HCT116 (cell line): Measurements from ENCODE around the gene ZNF276. TPM values are rescaled to one million over a fixed set of nuclear protein-coding genes. Genes with fewer than 3 reads are reported as not detected.

Experiments used
- ATAC-seq: fragments of 200-7000 bp; cut with Tn5 transposase; 2 replicates; pipeline ENCODE4 v1.9.1; 2020; ENCODE audit warnings: mild to moderate bottlenecking, moderate library complexity
- BruUV-seq: library from RNA; stranded (reverse); fragments of 400-500 nt; replicated peaks from 2 replicates; lab custom pipeline; 2021; lab: Mats Ljungman, UMichigan
- CTCF ChIA-PET: fragments of 300-600 bp; sonication (Branson Sonifier 250); formaldehyde crosslinking; loops from one replicate; lab custom pipeline; 2021; ENCODE audit warnings: antibody characterized with exemption; lab: Charles Lee
- POLR2A ChIA-PET: fragments of 300-600, 350-600 bp; sonication (Branson Sonifier 250); formaldehyde crosslinking; loops from one replicate; lab custom pipeline; 2021; ENCODE audit warnings: antibody characterized with exemption; lab: Charles Lee
- RAD21 ChIA-PET, 2 experiments: fragments of 300-600 bp; sonication (Branson Sonifier 250); formaldehyde crosslinking; loops; one replicate each; lab custom pipeline; 2023; ENCODE audit warnings: low total read pairs in 2 of 2; ENCODE audit not compliant: uncharacterized antibody in 2 of 2, unreplicated experiment in 2 of 2, low non-redundant PET in 1 of 2; lab: Charles Lee
- DNase-seq: peaks from one replicate; pipeline ENCODE4 v3.0.0-alpha.2; 2010; ENCODE audit warnings: low read depth, low spot score
- H2AFZ ChIP-seq: fragments of 200-600 bp; shearing (Covaris generic), sonication (generic); 2 replicates; pipeline ENCODE4 v1.6.1; 2017; ENCODE audit warnings: low read depth, mixed run types, mixed read lengths, antibody characterized with exemption, low read length; ENCODE audit not compliant: poor library complexity, severe bottlenecking
- H3K27ac ChIP-seq: 2 replicates; pipeline ENCODE4 v1.5.1; 2012; ENCODE audit warnings: low read depth, low read length
- H3K27me3 ChIP-seq: fragments of 200-600 bp; sonication (generic); 2 replicates; pipeline ENCODE4 v1.6.1; 2016; ENCODE audit warnings: mixed run types, low read length, mixed read lengths; ENCODE audit not compliant: insufficient read depth
- H3K36me3 ChIP-seq, 2 experiments: fragments of 200-500 bp in 1 of 2; fragments of 200-600 bp in 1 of 2; sonication (Bioruptor generic) in 1 of 2; sonication (generic) in 1 of 2; 2 replicates each; pipeline versions ENCODE4 v1.5.1 to v1.6.1; 2014 to 2016; ENCODE audit warnings: low read length in 2 of 2, inconsistent platforms in 1 of 2, mixed read lengths in 1 of 2, mixed run types in 1 of 2; ENCODE audit not compliant: insufficient read depth in 2 of 2, control insufficient read depth in 1 of 2
- H3K4me1 ChIP-seq, 2 experiments: fragments of 200-600 bp in 1 of 2; sonication (generic) in 1 of 2; 2 replicates each; pipeline versions ENCODE4 v1.5.1 to v1.6.1; 2012 to 2017; ENCODE audit warnings: low read length in 2 of 2, inconsistent platforms in 1 of 2, mild to moderate bottlenecking in 1 of 2, mixed read lengths in 1 of 2, mixed run types in 1 of 2, moderate library complexity in 1 of 2; ENCODE audit not compliant: insufficient read depth in 2 of 2, control insufficient read depth in 1 of 2
- H3K4me2 ChIP-seq: fragments of 200-600 bp; sonication (generic); 2 replicates; pipeline ENCODE4 v1.6.1; 2017; ENCODE audit warnings: mixed run types, low read length, mixed read lengths
- H3K4me3 ChIP-seq, 2 experiments: fragments of 200-600 bp in 1 of 2; sonication (generic) in 1 of 2; replicated peaks in 1 of 2; 2 replicates each; pipeline ENCODE4 v1.5.1; 2011 to 2016; ENCODE audit warnings: low read length in 2 of 2, control low read depth in 1 of 2, low read depth in 1 of 2, mild to moderate bottlenecking in 1 of 2, mixed read lengths in 1 of 2, mixed run types in 1 of 2
- H3K79me2 ChIP-seq: fragments of 200-600 bp; sonication (generic); 2 replicates; pipeline ENCODE4 v1.6.1; 2017; ENCODE audit warnings: mild to moderate bottlenecking, mixed run types, low read length, moderate library complexity, mixed read lengths; ENCODE audit not compliant: insufficient read depth
- H3K9ac ChIP-seq: fragments of 200-600 bp; sonication (generic); 2 replicates; pipeline ENCODE4 v1.6.1; 2016; ENCODE audit warnings: low read length, mixed read lengths
- H3K9me2 ChIP-seq: fragments of 200-600 bp; sonication (generic), shearing (Covaris generic); 2 replicates; pipeline ENCODE4 v1.6.1; 2017; ENCODE audit warnings: mixed run types, mild to moderate bottlenecking, moderate library complexity; ENCODE audit not compliant: insufficient read depth
- H3K9me3 ChIP-seq, 2 experiments: fragments of 200-500 bp in 1 of 2; fragments of 200-600 bp in 1 of 2; sonication (Bioruptor generic) in 1 of 2; sonication (generic) in 1 of 2; 2 replicates each; pipeline ENCODE4 v1.6.1; 2014 to 2017; ENCODE audit warnings: low read length in 2 of 2, mixed read lengths in 2 of 2, inconsistent platforms in 1 of 2, low read depth in 1 of 2, mild to moderate bottlenecking in 1 of 2, mixed run types in 1 of 2, moderate library complexity in 1 of 2; ENCODE audit not compliant: control insufficient read depth in 1 of 2, insufficient read depth in 1 of 2
- H4K20me1 ChIP-seq: fragments of 200-600 bp; sonication (generic), shearing (Covaris generic); 2 replicates; pipeline ENCODE4 v1.6.1; 2017; ENCODE audit warnings: mixed run types, mild to moderate bottlenecking, moderate library complexity; ENCODE audit not compliant: insufficient read depth
- CEBPB ChIP-seq: IDR thresholded peaks from 2 replicates; pipeline ENCODE4 v1.6.1; 2012; ENCODE audit warnings: low read depth
- EGR1 ChIP-seq: IDR thresholded peaks from 2 replicates; pipeline ENCODE4 v1.6.1; 2012; ENCODE audit warnings: low read depth
- POLR2AphosphoS5 ChIP-seq: IDR thresholded peaks from 2 replicates; pipeline ENCODE4 v1.6.1; 2011; ENCODE audit warnings: mild to moderate bottlenecking, low read depth, low read length, moderate library complexity
- SP1 ChIP-seq: IDR thresholded peaks from 2 replicates; pipeline ENCODE4 v1.6.1; 2012; ENCODE audit warnings: low read depth
- TCF7L2 ChIP-seq: IDR thresholded peaks from 2 replicates; pipeline ENCODE4 v1.7.0; 2011; ENCODE audit warnings: borderline replicate concordance, inconsistent platforms; ENCODE audit not compliant: insufficient read depth, insufficient read length; ENCODE audit errors: extremely low read depth
- YY1 ChIP-seq: IDR thresholded peaks from 2 replicates; pipeline ENCODE4 v1.6.1; 2011; ENCODE audit warnings: low read length, low read depth, moderate library complexity, mild to moderate bottlenecking; ENCODE audit not compliant: insufficient replicate concordance; ENCODE audit errors: extremely low read depth
- ZFX ChIP-seq: fragments of 450-650 bp; IDR thresholded peaks from 2 replicates; pipeline ENCODE4 v1.6.1; 2017
- ZNF274 ChIP-seq: fragments of 200-500 bp; sonication (Bioruptor generic); IDR thresholded peaks from 2 replicates; pipeline ENCODE4 v1.6.1; 2014; ENCODE audit warnings: mild to moderate bottlenecking, low read depth, low read length, inconsistent platforms
- intact Hi-C: fragments of 100-400 bp; cut with micrococcal nuclease; formaldehyde crosslinking; loops from 2 replicates; pipeline ENCODE4 v1.10.0; 2022
- total RNA-seq: library from RNA; stranded (reverse); gene quantifications from one replicate; pipeline ENCODE4 v1.2.1, GENCODE V29; 2021; ENCODE audit not compliant: unreplicated experiment
- TF ChIP-seq, protein P1 (sequence below): IDR thresholded peaks from 2 replicates; pipeline ENCODE4 v1.6.1; 2012
- TF ChIP-seq, protein P2 (sequence below): IDR thresholded peaks from 2 replicates; pipeline ENCODE4 v1.6.1; 2012; ENCODE audit warnings: low read depth

ZNF276 gene
- total RNA-seq, 1 experiment from 2014 or later = 49.9 TPM

GRCh38 chr16:89690392-89690901 lies 30.9 kb upstream of the ZNF276 start:
- Histone ChIP-seq H3K9me2 (no peaks in the 10 kb centered on the region), H3K27me3 (no peaks in the 10 kb centered on the region), H3K9ac (no peak overlapping the region), H3K4me3 (no peak overlapping the region), H3K79me2 (peaks cover 30% of the 10 kb centered on the region), H3K27ac (no peak overlapping the region), H3K4me2 (no peak overlapping the region), H2AFZ (no peak overlapping the region), H3K9me3 (no peaks in the 10 kb centered on the region; a peak in 1 of 4 replicates), H3K36me3 (peaks cover 27 to 63% of the 10 kb centered on the region in 2 experiments; a peak in 3 of 4 replicates), H3K4me1 (peaks cover 9 to 20% of the 10 kb centered on the region in 2 experiments), H4K20me1 (no peaks in the 10 kb centered on the region)
- DNase-seq (no peak), ATAC-seq (no peak)
- ChIA-PET POLR2A (no interaction called here), CTCF (no interaction called here), RAD21 (interaction anchor here in 1 of 2 experiments (0.7 kb wide), 1 partner anchor 232 kb away, joined by 3 read pairs; no protein-coding TSS in a partner anchor)
- TF ChIP-seq ZNF274 (no peak), CEBPB (no peak), ZFX (no peak), POLR2AphosphoS5 (no peak), YY1 (no peak), SP1 (no peak)
- no TSS peak for BruUV-seq
- intact Hi-C loops = no loop called here

DNA sequence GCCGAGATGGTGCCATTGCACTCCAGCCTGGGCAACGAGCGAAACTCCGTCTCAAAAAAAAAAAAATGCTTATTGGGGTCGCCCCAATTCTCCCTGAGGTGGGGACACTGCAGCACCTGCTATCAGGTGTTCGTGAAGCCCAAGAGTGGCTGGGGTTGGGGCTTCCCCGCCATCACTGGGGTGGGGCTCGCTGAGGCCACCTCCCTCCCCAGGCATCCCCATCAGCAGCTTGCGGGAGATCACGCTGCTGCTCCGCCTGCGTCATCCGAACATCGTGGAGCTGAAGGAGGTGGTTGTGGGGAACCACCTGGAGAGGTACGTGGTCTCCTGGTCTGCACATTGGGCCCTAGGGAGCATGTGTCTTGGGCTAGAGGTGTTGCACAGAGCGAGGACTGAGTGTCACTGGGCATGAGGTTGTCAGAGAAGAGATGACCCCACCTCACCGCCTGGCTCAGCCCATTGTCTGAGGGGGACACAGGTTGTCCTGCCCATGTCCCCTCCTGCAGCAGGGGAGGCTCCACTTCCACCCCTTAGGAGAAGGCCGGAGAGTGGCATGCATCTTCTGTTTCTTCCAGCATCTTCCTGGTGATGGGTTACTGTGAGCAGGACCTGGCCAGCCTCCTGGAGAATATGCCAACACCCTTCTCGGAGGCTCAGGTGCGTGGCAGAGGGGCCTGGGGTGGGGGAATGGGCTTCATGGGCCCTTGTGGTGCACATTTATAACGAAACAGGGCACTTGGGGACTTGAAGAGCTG lies 29.9 kb upstream of the ZNF276 start:
- no TSS peak for BruUV-seq
- H4K20me1 ChIP-seq = no peaks in the 10 kb centered on the region
- ATAC-seq (no peak), DNase-seq (no peak)
- peaks cover 30% of the 10 kb centered on the region for H3K79me2 ChIP-seq
- no peak overlapping the region for H3K4me2 ChIP-seq
- ChIA-PET RAD21 (interaction anchor here in 1 of 2 experiments (0.7 kb wide), 1 partner anchor 231 kb away, joined by 3 read pairs; no protein-coding TSS in a partner anchor), CTCF (no interaction called here), POLR2A (no interaction called here)
- H3K9ac ChIP-seq = no peak overlapping the region
- peaks cover 7 to 13% of the 10 kb centered on the region in 2 experiments for H3K4me1 ChIP-seq
- no peaks in the 10 kb centered on the region for H3K9me3 ChIP-seq
- TF ChIP-seq, protein P1, sequence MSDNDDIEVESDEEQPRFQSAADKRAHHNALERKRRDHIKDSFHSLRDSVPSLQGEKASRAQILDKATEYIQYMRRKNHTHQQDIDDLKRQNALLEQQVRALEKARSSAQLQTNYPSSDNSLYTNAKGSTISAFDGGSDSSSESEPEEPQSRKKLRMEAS = no peak
- TF ChIP-seq POLR2AphosphoS5 (no peak), ZNF274 (no peak), EGR1 (no peak), TCF7L2 (no peak)
- TF ChIP-seq, protein P2, sequence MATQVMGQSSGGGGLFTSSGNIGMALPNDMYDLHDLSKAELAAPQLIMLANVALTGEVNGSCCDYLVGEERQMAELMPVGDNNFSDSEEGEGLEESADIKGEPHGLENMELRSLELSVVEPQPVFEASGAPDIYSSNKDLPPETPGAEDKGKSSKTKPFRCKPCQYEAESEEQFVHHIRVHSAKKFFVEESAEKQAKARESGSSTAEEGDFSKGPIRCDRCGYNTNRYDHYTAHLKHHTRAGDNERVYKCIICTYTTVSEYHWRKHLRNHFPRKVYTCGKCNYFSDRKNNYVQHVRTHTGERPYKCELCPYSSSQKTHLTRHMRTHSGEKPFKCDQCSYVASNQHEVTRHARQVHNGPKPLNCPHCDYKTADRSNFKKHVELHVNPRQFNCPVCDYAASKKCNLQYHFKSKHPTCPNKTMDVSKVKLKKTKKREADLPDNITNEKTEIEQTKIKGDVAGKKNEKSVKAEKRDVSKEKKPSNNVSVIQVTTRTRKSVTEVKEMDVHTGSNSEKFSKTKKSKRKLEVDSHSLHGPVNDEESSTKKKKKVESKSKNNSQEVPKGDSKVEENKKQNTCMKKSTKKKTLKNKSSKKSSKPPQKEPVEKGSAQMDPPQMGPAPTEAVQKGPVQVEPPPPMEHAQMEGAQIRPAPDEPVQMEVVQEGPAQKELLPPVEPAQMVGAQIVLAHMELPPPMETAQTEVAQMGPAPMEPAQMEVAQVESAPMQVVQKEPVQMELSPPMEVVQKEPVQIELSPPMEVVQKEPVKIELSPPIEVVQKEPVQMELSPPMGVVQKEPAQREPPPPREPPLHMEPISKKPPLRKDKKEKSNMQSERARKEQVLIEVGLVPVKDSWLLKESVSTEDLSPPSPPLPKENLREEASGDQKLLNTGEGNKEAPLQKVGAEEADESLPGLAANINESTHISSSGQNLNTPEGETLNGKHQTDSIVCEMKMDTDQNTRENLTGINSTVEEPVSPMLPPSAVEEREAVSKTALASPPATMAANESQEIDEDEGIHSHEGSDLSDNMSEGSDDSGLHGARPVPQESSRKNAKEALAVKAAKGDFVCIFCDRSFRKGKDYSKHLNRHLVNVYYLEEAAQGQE = no peak
- H3K4me3 ChIP-seq = no peak overlapping the region
- no peaks in the 10 kb centered on the region for H3K27me3 ChIP-seq
- intact Hi-C loops = no loop called here
- no peak overlapping the region for H2AFZ ChIP-seq
- H3K27ac ChIP-seq = no peak overlapping the region
- no peaks in the 10 kb centered on the region for H3K9me2 ChIP-seq
- peaks cover 27 to 57% of the 10 kb centered on the region in 2 experiments; a peak in 3 of 4 replicates for H3K36me3 ChIP-seq
